GM12873 (cell line): ENCODE measurements around the gene ARHGAP28.

Experiments used
- CTCF ChIP-seq: IDR thresholded peaks from 2 replicates; pipeline ENCODE4 v1.5.1; 2012; ENCODE audit warnings: low read depth, mild to moderate bottlenecking, moderate library complexity, low read length, control low read depth; ENCODE audit not compliant: insufficient read depth; ENCODE audit errors: missing control alignments

The ARHGAP28 gene

GRCh38 chr18:6920099-6920955 is 190.8 kb downstream of the ARHGAP28 start:
- TF ChIP-seq CTCF, result peak; percentile 86

- TF ChIP-seq CTCF, result no peak
These were observed 192.1 kb downstream of the ARHGAP28 start for GRCh38 chr18:6921571-6921970.

- TF ChIP-seq CTCF, result no peak
These were observed 193.7 kb downstream of the ARHGAP28 start for GRCh38 chr18:6923220-6923619.

GRCh38 chr18:6927153-6927552 is 197.6 kb downstream of the ARHGAP28 start:
- TF ChIP-seq CTCF, result no peak

- no peak for TF ChIP-seq CTCF
These were observed 198.8 kb downstream of the ARHGAP28 start for GRCh38 chr18:6928359-6928758.

GRCh38 chr18:6929370-6930102 is 200.0 kb downstream of the ARHGAP28 start:
- TF ChIP-seq CTCF, result no peak

- no peak for TF ChIP-seq CTCF
These were observed 205.3 kb downstream of the ARHGAP28 start for GRCh38 chr18:6934859-6935258.
